ENCODE results near the gene MYO1G. TPM values are rescaled to one million over a fixed set of nuclear protein-coding genes. Genes with fewer than 3 reads are reported as not detected.

The MYO1G gene
- total and polyA plus RNA-seq, 8 donors: 1.7 to 16.7 (median 3.3) TPM

DNA sequence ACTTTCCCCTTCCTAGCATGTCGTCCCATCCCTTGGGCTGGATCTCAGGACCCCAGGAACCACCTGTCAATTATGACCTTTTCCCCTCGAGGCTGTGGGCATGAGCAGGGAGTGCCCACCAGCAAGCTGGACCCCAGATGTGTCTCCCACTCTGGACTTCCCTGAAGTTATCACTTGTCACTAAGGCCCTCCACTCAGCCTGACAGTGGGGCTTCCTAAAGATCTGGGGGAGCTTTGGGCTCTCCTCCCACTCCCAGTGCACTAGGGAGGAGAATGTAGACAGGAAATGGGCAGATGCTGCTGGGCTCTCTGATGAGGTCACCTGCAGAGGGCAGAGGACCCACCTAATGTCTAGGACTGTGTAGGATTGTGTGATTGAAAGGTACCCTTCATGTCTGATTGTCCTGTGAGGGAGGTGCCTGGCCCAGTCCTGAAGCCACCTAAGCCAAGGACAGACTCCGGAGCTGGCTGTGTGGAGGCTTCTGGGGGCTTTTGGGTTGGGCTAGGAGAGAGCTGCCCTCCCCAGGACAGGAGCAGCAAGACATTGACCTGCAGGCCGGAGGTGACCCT lies 18.7 kb downstream of the MYO1G start:
- no peaks in the 10 kb centered on the region for H3K36me3 ChIP-seq
- H3K4me3 ChIP-seq: no peak overlapping the region
- no peaks in the 10 kb centered on the region for H3K9me3 ChIP-seq
- DNase-seq: no peak
- H3K27me3 ChIP-seq: peaks cover 0 to 27% (median 16%) of the 10 kb centered on the region in 3 donors
- intact Hi-C loops (cut with DNase I; ENCODE audit: low total_unique reads): no loop called here
- no peak overlapping the region for H3K27ac ChIP-seq
- WGBS, 5 donors: 63 to 81% (median 74%) methylated on average over 3 to 4 of the region's 4 CpGs
- no peak for TF ChIP-seq CTCF (IDR thresholded peaks at IDR 0.05)
- no peak for TF ChIP-seq EP300 (IDR thresholded peaks at IDR 0.05)
- TF ChIP-seq POLR2AphosphoS5 (IDR thresholded peaks at IDR 0.05): no peak
- TF ChIP-seq POLR2A (IDR thresholded peaks at IDR 0.05): no peak
- H3K4me1 ChIP-seq: peaks cover 11 to 14% (median 13%) of the 10 kb centered on the region in 4 donors

DNA sequence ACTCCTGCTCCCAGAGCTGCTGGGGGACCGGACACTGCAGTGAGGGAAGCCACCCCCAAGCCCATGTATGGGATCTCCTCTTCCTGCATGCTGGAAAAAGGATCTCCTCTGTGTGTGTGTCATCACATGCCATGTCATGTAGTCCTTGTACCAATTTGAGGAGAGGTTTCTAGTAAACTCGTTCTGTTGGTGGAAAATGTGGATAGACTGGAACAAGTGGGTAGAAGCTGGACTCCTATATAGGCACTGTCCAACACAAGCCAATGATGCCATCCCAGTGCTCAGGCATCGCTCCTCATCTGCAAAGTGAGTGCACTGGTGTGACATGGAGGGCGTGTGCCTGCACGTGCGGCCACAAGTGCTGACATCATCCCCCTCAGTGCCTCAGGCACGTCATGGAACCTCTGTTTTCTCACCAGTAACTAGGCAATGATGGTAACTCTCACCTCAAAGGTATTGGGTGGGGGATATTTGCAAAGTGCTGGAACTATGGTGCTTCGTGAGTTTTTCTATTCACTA lies 19.3 kb downstream of the MYO1G start:
- Histone ChIP-seq H3K4me3 (no peak overlapping the region), H3K27me3 (peaks cover 0 to 27% (median 16%) of the 10 kb centered on the region in 3 donors), H3K9me3 (no peaks in the 10 kb centered on the region), H3K27ac (no peak overlapping the region), H3K36me3 (no peaks in the 10 kb centered on the region), H3K4me1 (peaks cover 11 to 14% (median 13%) of the 10 kb centered on the region in 4 donors)
- WGBS, 5 donors: 54 to 66% (median 59%) methylated on average over 8 of the region's 8 CpGs
- no peak for DNase-seq
- intact Hi-C loops (cut with DNase I; ENCODE audit: low total_unique reads): no loop called here
- TF ChIP-seq CTCF (IDR thresholded peaks at IDR 0.05) (no peak), POLR2AphosphoS5 (IDR thresholded peaks at IDR 0.05) (no peak), POLR2A (IDR thresholded peaks at IDR 0.05) (no peak), EP300 (IDR thresholded peaks at IDR 0.05) (no peak)

- no peak for DNase-seq
- peaks cover 0 to 27% (median 16%) of the 10 kb centered on the region in 3 donors for H3K27me3 ChIP-seq
- no peaks in the 10 kb centered on the region for H3K36me3 ChIP-seq
- intact Hi-C loops (cut with DNase I; ENCODE audit: low total_unique reads): no loop called here
- TF ChIP-seq POLR2A (IDR thresholded peaks at IDR 0.05): no peak
- 65 to 69% (median 66%) methylated on average over 8 of the region's 8 CpGs for WGBS, 5 donors
- H3K4me3 ChIP-seq: no peak overlapping the region
- H3K27ac ChIP-seq: no peak overlapping the region
- no peaks in the 10 kb centered on the region for H3K9me3 ChIP-seq
- H3K4me1 ChIP-seq: peaks cover 11 to 14% (median 13%) of the 10 kb centered on the region in 4 donors
Measured at GRCh38 chr7:44958645-44959344, 20.0 kb downstream of the MYO1G start.

GRCh38 chr7:44956157-44956766 lies 22.6 kb downstream of the MYO1G start:
- H3K9me3 ChIP-seq: no peaks in the 10 kb centered on the region
- no peak overlapping the region for H3K4me3 ChIP-seq
- TF ChIP-seq POLR2AphosphoS5 (IDR thresholded peaks at IDR 0.05) (no peak), CTCF (IDR thresholded peaks at IDR 0.05) (no peak), POLR2A (IDR thresholded peaks at IDR 0.05) (no peak), EP300 (IDR thresholded peaks at IDR 0.05) (no peak)
- no peak overlapping the region for H3K27ac ChIP-seq
- peaks cover 0 to 22% (median 0%) of the 10 kb centered on the region in 3 donors for H3K27me3 ChIP-seq
- H3K4me1 ChIP-seq: no peaks in the 10 kb centered on the region
- intact Hi-C loops (cut with DNase I; ENCODE audit: low total_unique reads): no loop called here
- 91 to 94% (median 92%) methylated on average over 6 to 10 of the region's 10 CpGs for WGBS, 5 donors
- no peaks in the 10 kb centered on the region for H3K36me3 ChIP-seq
- DNase-seq: no peak
